GM13976 (cell line): ENCODE results near the gene NOL11.
A peak's percentile ranks its signal among the peaks of the same experiment; 100 is the strongest.

Experiments used
- DNase-seq: peaks from one replicate; pipeline ENCODE4 v3.0.0; 2012; ENCODE audit warnings: low spot score
- in situ Hi-C: fragments of 300-500 bp; cut with MboI; formaldehyde crosslinking; loops from one replicate; pipeline ENCODE4 v1.12.0; 2022; ENCODE audit warnings: low sequenced_read_pairs, mixed read lengths, inconsistent platforms; ENCODE audit not compliant: unreplicated experiment
- TF ChIP-seq, protein P1 (sequence below): IDR thresholded peaks from 2 replicates; pipeline ENCODE4 v1.5.1; 2012; ENCODE audit warnings: borderline replicate concordance, mild to moderate bottlenecking; ENCODE audit not compliant: insufficient read depth; ENCODE audit errors: extremely low read depth, missing control alignments, control extremely low read depth

The NOL11 gene

DNA sequence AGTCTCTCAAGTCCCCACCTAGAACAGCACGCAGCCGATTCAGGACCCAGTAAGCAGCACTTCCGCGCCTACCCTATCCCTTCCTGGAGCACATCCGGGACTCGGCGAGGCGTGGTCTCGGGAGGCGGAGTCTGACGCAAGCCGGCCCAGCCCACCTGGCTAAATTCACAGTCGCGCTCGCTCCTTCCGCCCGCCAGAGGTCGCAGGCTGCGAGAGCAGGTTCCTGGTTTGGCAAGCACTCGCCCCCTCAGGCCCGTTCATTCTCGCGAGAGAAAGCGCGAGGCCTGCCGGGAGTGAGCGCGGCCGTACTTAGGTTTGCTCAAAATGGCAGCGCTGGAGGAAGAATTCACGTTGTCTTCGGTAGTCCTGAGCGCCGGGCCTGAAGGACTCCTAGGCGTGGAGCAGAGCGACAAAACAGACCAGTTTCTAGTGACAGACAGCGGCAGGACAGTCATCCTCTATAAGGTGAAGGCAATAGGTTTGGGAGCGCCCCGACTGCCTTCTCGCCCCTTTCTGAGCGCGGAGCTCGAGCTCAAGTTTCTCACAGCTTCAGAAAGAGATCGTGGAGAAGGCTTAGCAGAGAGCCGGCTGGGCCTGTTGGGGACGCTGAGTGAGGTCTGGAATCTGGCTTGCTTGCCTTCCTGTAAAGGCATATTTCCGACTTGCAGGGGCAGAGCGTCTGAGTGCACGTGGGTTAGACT is at the start of gene NOL11:
NOL11 (plus strand) TSS at position 313 of the 701 bp plus-strand sequence; CDS start at position 325, 12 bp downstream.
- TF ChIP-seq, protein P1, sequence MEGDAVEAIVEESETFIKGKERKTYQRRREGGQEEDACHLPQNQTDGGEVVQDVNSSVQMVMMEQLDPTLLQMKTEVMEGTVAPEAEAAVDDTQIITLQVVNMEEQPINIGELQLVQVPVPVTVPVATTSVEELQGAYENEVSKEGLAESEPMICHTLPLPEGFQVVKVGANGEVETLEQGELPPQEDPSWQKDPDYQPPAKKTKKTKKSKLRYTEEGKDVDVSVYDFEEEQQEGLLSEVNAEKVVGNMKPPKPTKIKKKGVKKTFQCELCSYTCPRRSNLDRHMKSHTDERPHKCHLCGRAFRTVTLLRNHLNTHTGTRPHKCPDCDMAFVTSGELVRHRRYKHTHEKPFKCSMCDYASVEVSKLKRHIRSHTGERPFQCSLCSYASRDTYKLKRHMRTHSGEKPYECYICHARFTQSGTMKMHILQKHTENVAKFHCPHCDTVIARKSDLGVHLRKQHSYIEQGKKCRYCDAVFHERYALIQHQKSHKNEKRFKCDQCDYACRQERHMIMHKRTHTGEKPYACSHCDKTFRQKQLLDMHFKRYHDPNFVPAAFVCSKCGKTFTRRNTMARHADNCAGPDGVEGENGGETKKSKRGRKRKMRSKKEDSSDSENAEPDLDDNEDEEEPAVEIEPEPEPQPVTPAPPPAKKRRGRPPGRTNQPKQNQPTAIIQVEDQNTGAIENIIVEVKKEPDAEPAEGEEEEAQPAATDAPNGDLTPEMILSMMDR = peak; percentile 93
- in situ Hi-C loops = no loop called here
- peak; percentile 98 for DNase-seq

- TF ChIP-seq, protein P1 = no peak
- no peak for DNase-seq
- in situ Hi-C loops = no loop called here
Observed at GRCh38 chr17:67671493-67671892, 46.2 kb upstream of the NOL11 start.

DNA sequence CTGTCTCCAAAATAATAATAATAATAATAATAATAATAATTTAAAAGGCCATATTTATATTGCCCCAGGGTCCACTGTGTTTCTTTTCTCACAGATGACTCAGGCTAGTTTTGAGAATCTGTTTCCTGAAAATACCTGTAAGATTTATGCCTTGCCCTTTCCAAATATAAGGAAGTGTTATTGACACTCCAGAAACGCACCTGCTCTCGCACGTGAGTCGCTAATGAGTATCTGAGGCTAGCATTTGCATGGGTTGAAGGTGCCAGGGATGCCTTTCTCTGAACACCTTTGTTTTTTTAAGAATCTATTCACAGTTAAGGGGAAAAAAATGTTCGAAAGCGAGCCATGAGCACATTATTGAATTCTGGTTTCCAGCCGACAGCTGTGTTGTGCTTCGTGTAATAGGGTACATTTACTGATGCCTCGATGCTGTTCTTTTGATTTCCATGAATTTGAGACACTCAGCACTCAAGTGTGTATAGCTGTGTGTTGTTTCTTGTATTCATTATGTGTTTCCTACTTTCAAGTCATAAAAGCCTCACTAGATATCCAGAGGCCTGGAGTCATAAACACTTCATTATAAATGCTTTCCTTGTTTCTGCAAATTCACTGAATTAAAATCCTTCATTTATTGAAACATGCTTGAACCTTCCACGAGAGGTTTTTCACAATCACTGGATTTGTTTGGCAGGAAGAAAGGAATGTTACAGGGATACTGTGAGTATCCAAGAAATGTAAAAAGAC is 45.0 kb upstream of the NOL11 start:
- in situ Hi-C loops = no loop called here
- TF ChIP-seq, protein P1 = no peak
- DNase-seq = no peak

- no peak for DNase-seq
- TF ChIP-seq, protein P1 = no peak
- in situ Hi-C loops = no loop called here
Observed at GRCh38 chr17:67675481-67675880, 42.3 kb upstream of the NOL11 start.

- DNase-seq = no peak
- in situ Hi-C loops = no loop called here
- TF ChIP-seq, protein P1 = no peak
Observed at GRCh38 chr17:67676305-67676704, 41.4 kb upstream of the NOL11 start.

GRCh38 chr17:67678414-67678813 is 39.3 kb upstream of the NOL11 start:
- no peak for DNase-seq
- in situ Hi-C loops = no loop called here

More at GRCh38 chr17:67678414-67678813, 39.3 kb upstream of the NOL11 start:
- TF ChIP-seq, protein P1 = no peak
